Astrocyte of the cerebellum (primary cell): ENCODE results near the gene CHTOP.

Experiments
- DNase-seq: peaks from one replicate; pipeline ENCODE4 v3.0.0-alpha.2; 2011; ENCODE audit warnings: low read depth
- H3K4me3 ChIP-seq: 2 replicates; pipeline ENCODE4 v1.5.1; 2011; ENCODE audit warnings: mild to moderate bottlenecking, low read depth, low read length, moderate library complexity
- CTCF ChIP-seq: IDR thresholded peaks from 2 replicates; pipeline ENCODE4 v1.5.1; 2012; ENCODE audit warnings: low read length, low read depth, moderate library complexity, mild to moderate bottlenecking; ENCODE audit errors: missing control alignments
- in situ Hi-C: cut with HindIII; loops from 2 replicates; pipeline ENCODE4 v1.10.0; 2017; ENCODE audit warnings: low sequenced_read_pairs

CHTOP gene

DNA sequence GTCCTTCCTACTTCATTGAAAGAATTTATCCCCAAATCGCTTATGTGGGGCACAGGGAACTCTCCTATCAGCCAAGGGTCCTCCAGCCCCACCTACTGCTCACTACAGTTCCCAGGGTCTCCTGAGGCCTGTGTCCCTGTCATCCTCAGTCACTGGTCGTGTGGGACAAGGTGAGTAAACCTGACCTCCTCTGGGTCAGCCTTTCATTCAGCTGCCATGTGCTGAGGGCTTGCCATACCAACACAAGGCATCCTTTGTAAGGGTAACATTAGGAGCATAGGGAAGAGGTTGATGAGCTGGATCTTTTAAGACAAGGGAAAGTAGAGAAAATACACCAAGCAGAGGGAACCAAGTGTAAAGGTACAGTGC lies 13.5 kb downstream of the CHTOP start:
- TF ChIP-seq CTCF = no peak
- DNase-seq = no peak
- no peak overlapping the region for H3K4me3 ChIP-seq
- in situ Hi-C loops = no loop called here

GRCh38 chr1:153648000-153648643 lies 14.3 kb downstream of the CHTOP start:
- TF ChIP-seq CTCF = no peak
- no peak overlapping the region for H3K4me3 ChIP-seq
- in situ Hi-C loops = no loop called here
- no peak for DNase-seq

DNA sequence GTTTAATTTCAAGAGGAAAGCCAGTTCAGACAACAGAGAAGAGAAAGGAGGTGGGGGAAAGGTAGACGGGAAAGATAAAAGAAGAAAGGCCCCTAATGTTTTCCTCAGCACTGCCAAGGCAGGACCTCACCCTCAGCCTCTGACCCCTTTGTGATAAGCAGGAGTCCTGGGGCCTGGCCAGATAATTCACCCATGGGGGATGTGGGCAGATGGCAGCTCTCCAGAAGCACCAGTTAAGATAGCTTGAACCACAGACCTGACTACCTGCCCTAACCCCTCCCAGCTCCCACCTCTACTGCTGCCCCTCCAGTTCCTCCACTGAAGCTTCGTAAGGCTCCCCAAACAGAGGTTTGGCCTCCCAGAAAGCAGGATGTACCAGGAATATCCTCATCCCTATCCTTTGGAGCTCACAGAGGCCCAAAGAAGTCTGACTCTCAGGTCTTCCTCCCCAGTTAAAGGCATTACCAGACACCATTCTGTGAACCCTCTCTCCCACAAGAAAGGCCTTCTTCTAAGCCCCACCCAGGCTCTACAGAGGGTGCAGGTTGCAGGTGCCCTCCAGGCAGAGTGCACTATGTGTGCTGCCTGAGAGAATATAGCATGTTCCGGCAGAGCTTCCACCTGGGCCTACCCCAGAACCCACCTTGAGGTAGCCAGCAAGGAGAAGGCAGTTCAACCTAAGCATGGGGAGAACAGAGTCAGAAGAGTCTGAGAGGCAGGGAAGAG lies 15.4 kb downstream of the CHTOP start:
- no peak overlapping the region for H3K4me3 ChIP-seq
- no peak for DNase-seq
- TF ChIP-seq CTCF = no peak
- in situ Hi-C loops = no loop called here

- H3K4me3 ChIP-seq = no peak overlapping the region
- no peak for DNase-seq
- TF ChIP-seq CTCF = no peak
- in situ Hi-C loops = no loop called here
Observed at GRCh38 chr1:153649863-153650235, 16.0 kb downstream of the CHTOP start.

GRCh38 chr1:153651771-153652170 lies 17.9 kb downstream of the CHTOP start:
- in situ Hi-C loops = no loop called here
- TF ChIP-seq CTCF = no peak
- DNase-seq = no peak
- no peak overlapping the region for H3K4me3 ChIP-seq

- in situ Hi-C loops = no loop called here
- no peak for TF ChIP-seq CTCF
- no peak for DNase-seq
- no peak overlapping the region for H3K4me3 ChIP-seq
Observed at GRCh38 chr1:153652805-153653500, 19.1 kb downstream of the CHTOP start.
